AG20443 (cell line): ENCODE data around the gene PRRC2A.

ENCODE experiments used
- DNase-seq: peaks from one replicate; pipeline ENCODE4 v3.0.0; 2012; ENCODE audit warnings: low spot score, mixed read lengths

PRRC2A gene

DNA sequence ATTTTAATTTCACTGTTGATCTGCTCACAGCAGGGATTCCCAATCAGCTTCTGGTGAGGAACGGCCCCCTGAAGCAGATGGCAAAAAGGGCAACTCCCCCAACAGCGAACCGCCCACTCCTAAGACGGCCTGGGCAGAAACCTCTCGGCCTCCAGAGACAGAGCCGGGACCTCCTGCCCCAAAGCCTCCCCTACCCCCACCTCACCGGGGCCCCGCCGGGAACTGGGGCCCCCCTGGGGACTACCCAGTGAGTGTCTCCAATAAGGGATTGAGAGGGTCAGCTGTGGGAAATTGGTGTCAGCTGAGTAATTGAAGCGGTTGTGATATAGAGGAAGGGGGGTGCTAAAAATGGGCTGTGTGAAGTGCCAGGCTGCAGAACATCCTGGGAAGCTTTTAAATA is 6.4 kb downstream of the PRRC2A start:
- DNase-seq: no peak

DNA sequence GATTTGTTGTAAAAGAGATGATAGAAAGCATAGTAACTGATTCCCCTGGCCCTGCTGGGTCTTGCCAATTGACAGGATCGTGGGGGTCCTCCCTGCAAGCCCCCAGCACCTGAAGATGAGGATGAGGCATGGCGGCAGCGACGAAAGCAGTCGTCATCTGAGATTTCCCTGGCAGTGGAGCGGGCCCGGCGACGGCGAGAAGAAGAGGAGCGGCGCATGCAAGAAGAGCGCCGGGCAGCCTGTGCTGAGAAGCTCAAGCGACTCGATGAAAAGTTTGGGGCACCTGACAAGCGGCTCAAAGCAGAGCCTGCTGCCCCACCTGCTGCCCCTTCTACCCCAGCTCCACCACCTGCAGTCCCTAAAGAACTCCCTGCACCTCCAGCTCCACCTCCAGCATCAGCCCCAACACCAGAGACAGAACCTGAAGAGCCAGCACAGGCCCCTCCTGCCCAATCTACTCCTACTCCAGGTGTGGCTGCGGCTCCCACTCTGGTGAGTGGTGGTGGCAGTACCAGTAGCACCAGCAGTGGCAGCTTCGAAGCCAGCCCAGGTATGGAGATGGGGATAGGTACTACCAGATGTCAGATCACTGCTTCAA is 7.3 kb downstream of the PRRC2A start:
- no peak for DNase-seq

DNA sequence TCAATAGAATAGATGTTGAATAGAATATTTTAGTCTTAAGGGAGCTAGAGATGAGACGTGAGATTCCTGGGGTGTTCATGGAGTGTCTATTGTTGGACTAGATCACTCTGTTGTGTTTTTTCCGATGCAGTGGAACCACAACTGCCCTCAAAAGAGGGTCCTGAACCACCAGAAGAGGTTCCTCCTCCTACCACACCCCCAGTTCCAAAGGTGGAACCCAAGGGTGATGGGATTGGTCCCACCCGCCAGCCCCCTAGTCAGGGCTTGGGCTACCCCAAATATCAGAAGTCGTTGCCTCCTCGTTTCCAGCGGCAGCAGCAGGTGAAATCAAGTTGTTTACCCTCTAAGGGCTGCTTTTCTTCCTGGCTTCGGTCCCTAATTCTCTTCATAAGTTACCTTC is 8.5 kb downstream of the PRRC2A start:
- no peak for DNase-seq

DNA sequence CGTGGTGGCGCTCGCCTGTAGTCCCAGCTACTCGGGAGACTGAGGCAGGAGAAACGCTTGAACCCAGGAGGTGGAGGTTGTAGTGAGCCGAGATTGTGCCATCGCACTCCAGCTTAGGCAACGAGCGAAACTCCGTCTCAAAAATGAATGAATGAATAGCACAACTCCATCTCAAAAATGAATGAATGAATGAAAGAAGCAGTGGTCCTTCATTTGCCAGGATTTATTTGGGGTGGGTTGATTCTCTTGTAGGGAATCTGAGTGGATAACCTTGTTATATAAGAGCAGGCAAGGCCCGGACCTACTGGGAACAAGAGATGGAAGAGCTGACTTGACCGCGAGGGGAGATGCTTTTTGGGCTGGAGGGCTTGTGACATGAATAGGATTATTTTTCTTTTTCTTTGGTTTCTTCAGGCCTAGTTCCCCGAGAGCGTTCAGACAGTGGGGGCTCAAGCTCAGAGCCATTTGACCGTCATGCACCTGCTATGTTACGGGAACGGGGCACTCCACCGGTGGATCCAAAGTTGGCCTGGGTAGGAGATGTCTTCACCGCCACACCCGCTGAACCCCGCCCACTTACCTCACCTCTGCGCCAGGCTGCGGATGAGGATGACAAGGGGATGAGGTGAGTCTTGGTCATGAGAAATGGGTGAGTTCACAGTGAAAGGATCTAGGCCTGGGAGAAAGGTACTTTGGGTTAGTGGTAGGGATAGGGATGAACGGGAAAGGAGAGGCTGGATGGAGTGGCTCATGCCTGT is 9.8 kb downstream of the PRRC2A start:
- no peak for DNase-seq

DNA sequence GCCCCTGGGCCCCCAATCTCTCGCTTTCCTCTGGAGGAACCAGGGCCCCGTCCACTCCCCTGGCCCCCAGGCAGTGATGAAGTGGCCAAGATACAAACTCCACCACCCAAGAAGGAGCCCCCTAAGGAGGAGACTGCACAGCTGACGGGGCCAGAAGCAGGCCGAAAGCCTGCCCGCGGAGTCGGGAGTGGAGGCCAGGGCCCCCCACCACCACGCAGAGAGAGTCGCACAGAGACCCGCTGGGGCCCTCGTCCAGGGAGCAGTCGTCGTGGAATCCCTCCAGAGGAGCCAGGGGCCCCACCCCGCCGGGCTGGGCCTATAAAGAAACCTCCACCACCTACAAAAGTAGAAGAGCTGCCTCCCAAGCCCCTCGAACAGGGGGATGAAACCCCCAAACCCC is 10.7 kb downstream of the PRRC2A start:
- no peak for DNase-seq

DNA sequence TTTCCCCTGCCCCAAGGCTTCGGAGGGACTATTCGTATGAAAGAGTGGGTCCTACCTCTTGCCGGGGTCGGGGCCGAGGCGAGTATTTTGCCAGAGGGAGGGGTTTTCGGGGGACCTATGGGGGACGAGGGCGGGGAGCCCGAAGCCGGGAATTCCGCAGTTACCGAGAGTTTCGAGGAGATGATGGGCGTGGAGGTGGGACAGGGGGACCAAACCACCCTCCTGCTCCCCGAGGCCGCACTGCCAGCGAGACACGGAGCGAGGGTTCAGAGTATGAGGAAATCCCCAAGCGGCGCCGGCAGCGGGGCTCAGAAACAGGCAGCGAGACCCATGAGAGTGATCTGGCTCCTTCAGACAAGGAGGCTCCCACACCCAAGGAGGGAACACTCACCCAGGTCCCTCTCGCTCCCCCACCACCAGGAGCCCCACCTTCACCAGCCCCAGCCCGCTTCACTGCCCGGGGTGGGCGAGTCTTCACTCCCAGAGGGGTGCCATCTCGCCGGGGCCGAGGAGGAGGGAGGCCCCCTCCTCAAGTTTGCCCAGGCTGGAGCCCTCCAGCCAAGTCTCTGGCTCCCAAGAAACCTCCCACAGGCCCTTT is 11.3 kb downstream of the PRRC2A start:
- no peak for DNase-seq

DNA sequence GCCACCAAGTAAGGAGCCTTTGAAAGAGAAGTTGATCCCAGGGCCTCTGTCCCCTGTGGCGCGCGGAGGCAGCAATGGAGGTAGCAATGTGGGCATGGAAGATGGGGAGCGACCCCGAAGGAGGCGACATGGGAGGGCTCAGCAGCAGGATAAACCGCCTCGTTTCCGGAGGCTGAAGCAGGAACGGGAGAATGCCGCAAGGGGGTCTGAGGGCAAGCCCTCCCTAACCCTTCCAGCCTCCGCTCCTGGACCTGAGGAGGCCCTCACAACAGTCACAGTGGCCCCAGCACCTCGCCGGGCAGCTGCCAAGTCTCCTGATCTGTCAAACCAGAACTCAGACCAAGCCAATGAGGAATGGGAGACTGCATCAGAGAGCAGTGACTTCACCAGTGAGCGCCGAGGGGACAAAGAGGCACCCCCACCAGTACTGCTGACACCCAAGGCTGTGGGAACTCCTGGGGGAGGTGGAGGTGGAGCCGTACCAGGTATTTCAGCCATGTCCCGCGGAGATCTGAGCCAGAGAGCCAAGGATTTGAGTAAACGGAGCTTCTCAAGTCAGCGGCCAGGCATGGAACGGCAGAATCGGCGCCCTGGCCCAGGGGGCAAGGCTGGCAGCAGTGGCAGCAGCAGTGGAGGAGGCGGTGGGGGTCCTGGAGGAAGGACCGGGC is 11.9 kb downstream of the PRRC2A start:
- no peak for DNase-seq

DNA sequence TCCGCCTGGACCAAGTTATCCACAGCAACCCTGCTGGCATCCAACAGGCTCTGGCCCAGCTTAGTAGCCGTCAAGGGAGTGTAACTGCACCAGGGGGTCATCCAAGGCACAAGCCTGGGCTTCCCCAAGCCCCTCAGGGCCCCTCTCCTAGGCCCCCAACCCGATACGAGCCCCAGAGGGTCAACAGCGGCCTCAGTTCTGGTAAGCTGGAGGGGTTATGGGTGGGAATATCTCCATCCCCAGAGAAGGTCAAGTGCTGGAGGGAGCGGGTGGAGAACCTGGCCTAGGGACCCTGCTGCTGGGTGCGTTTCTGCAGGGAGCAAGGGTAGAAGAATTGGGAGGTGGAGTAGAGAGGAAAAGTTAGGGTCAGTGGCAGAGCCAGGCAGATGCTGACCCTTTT is 12.9 kb downstream of the PRRC2A start:
- DNase-seq: no peak

DNA sequence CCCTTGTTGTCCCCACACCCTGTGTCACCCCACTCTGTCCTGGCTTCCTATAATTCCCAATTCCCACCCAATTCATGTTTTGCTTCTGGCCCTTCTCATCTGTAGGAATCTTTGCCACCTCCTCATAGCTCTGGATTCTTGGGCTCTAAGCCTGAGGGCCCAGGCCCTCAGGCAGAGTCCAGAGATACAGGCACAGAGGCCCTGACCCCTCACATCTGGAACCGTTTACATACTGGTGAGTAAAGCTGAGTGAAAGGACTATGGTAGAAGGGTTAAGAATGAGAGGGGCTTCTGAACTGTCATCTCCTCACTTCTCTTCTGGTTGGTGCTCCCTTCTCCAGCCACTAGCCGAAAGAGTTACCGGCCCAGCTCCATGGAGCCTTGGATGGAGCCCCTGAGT is 13.6 kb downstream of the PRRC2A start:
- DNase-seq: peak; percentile 27

DNA sequence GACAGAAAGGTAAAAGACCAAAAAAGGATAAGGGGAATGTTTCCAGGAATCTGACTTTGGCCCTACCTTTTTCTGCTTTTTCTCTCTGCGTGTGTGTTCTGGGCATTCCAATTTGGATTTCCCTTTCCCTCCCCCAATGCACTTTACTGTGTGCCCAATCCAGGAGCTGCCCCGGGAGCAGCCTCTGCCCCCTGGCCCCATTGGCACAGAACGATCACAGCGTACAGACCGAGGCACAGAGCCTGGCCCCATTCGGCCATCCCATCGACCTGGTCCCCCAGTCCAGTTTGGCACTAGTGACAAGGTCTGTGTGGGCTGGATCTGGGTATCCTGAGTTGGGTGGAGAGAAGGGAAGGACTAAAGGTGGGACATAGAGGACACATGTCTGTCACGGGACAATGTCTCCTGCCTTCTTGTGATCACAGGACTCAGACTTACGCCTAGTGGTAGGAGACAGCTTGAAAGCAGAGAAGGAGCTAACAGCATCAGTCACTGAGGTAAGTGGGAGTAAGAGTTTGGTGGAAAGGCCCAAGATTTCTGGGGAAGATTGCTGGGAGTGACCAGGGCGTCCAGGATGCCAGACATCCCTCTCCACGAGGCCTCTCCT is 14.6 kb downstream of the PRRC2A start:
- DNase-seq: no peak

DNA sequence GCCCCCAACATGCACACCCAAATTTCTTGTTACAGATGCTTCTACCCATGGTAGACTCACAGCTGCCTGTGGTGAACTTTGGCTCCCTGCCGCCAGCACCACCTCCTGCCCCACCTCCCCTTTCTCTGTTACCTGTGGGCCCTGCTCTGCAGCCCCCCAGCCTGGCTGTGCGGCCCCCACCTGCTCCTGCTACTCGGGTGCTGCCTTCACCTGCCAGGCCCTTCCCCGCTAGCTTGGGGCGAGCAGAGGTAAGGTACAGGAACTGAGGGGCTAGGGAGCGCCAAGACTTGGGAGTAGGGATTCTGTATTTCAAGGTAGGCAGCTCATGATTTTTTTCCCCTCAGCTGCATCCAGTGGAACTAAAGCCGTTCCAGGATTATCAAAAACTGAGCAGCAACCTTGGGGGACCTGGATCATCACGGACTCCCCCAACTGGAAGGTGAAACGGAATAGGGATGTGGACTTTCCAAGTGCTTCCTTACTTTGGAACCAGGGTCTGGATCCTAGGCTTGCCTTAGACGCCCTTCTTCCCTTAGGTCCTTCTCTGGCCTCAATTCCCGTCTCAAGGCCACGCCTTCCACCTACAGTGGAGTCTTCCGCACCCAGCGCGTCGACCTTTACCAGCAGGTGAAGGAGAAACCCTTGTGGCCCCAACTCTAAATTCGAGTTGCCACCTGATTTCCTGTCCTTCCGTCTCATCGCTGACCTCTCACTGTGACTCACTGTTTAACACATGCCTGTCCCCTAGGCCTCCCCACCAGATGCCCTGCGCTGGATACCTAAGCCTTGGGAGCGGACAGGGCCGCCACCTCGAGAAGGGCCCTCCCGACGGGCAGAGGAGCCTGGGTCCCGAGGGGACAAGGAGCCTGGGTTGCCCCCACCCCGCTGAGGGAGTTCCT is 16.4 kb downstream of the PRRC2A start:
- DNase-seq: no peak

DNA sequence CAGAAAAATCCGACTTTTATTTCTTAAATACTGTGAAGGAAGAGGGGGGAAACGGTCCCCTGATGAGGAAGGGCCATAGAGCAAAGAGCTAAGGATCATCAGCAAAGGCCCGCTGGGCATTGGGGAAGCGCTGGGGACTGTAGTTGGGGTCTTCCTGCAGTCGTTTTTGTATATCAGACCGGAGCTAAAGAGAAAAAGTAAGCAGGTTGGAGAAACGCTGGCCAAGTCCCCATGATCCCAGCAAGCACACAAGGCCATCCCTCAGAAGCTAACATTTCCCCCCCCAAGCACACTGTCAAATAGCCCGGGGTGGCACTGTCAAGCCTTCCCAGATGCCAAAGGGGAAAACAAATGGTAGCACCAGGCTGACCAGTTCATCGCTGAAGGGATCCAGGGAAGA is 18.5 kb downstream of the PRRC2A start:
- DNase-seq: no peak

DNA sequence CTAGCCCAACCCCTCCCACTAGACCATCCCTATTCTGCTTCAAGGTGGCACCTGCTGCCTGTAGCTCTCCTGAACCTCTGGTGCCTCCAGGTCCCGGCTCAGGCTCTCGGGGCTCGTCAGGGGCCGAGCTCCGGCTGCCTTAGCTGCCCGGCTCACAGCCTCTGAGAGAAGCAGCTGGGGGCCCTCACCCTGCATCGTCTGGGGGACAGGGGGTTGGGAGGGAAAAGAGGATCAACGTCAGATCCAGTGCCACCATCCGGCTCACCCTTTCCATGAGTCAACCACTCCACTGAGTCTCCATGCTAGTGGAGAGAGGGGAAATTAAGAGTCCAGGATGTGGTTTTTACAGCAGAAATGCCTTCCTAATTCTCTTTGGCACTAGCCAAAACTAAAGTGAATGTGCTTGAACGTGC is 18.9 kb downstream of the PRRC2A start:
- DNase-seq: peak; percentile 73

DNA sequence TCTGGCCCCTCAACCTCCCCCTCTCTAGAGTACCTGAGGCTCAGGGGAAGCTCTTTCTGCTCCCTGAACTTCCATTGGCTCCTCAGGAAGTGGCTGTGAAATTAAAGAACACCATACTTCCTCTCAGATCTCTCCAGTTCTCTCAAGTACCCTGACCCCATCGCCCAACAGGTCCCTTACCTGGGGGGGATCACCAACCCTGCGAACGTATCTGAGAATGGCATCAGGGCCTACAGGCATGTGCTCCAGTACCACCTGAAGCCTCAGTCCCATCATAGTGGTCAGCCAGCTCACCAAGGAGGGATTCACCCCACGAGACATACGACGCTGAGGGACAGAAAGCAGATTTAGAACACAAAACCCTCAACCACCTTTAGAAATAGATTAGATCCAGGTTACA is 20.1 kb downstream of the PRRC2A start:
- DNase-seq: no peak

DNA sequence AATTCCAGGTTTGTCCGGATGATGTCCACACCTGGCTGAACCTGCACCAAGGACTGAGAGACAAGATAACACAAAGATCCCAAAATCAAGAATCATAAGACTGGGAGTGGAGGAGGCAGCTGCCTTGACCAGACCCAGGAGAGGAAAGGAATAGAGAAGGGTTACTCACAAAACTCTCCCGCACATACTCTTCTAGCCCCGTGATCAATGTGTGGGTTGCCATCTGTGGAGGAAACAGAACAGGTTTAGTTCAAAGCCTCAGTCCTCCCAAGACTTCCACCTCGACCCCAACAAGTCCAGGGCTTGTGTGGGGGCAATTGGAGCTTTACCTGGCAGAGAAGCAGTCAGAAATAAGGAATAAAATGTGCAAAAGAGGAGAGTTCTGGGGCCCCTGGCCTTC is 20.9 kb downstream of the PRRC2A start:
- no peak for DNase-seq

DNA sequence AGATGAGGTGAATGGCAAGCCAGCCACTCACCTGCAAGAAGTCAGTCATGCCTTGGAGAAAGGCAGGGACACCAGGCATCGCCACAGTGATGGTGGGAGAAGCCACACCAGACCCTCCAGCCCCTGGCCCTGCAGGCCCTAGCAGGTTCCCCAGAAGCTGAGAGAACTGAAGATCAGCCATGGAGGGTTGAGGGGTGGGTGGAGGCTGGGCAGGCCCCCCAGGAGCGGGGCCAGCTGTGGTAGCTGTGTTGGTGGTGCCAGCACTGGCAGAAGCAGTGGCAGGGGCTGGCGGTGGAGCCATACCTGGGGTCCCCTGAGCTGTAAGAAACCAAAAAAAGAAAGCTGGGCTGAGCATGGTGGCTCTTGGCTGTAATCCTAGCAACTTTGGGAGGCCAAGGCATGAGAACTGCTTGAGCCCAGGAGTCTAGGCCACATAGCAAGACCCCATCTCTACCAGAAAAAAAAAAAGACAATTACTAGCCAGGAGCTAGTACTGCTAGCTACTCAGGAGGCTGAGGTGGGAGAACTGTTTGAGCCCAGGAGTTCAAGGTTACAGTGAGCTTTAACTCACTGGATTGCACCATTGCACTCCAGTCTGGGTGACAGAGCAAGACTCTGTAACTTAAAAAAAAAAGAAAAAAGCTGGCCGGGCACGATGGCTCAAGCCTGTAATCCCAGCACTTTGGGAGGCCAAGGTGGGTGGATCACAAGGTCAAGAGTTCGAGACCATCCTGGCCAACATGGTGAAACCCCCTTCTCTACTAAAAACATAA is 22.5 kb downstream of the PRRC2A start:
- DNase-seq: no peak

DNA sequence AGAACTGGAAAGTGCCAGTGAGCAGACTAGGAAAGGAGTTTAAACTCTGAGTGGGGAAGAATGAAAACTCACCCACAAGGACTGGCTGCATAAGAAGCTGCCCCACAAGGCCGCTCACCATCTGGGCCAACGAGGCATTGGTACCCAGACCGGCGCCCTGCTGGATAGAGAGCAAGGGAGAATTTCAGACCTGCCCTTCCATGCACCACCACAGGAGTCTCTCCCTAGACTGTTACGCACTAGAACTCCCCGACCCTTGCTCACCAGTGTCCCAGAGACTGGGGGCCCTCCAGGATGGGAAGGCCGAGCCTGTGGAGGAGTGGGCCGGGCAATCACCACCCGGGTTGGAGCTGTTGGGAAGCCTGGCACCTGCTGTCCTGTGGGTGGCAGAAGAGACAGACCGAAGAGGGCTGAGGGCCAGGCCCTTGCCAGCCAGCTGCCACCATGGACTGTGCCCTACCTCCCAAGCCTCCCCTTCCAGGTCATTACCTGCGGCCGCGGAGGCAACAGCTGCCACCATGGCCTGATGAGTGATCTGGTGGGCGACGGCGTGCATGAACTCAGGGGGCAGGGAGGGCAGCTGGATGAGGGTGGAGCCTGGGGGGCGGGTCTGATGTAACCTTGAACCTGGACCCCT is 23.4 kb downstream of the PRRC2A start:
- DNase-seq: no peak

DNA sequence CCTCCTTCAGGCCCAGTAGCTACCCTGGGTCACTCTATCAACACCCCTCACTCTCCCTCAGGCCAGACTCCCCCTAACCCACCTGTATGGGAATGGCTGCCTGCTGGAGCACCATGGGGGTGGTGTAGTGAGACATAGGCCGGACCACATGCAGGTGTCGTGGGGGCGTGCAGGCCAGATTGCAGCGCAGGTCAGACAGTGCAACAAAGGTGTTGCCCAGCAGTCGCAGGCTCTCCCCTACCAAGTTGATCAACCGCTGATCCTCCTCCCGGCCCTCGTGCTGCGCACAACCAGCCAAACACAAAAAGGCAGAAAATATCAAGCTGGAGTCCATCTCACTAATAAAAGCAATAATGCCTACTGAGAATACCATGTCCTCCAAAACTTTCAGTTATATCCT is 24.8 kb downstream of the PRRC2A start:
- DNase-seq: no peak

DNA sequence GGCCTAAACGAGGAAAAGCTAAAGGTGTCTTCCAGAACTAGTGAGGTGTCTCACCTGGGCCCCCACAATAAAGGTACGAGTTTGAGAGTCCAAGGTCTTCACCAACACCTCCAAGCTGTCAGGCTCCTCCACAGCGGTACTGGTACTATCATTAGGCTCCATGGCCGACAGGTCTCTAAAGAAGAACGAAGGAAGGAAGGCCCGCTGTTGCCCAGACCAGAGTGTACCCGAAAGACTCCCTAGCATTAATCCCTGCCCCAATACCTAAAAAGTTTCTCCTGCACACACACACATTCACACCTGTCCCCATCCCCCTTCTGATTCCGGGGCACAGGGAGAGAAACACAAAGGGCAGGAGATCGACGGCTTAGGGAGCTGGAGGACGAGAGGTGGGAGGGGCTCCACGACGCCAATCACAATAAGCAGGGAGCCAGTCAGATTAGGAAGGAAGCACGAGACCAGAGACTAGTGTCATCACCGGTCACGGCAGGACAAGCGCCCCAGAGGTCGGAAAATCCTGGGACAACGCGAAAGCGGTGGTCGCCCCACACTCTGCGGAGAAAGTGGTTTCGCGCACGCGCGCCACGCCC is 31.2 kb downstream of the PRRC2A start:
- peak; percentile 82 for DNase-seq
